OCI-LY7 (cell line): ENCODE data around the gene TMPRSS2.

ENCODE experiments used
- CTCF ChIP-seq: fragments of 200-600 bp; sonication (generic); conservative IDR thresholded peaks from 2 replicates; pipeline ENCODE4 v1.5.1; 2014; ENCODE audit warnings: mild to moderate bottlenecking, antibody characterized with exemption, low read length, moderate library complexity, mixed read lengths
- EZH2phosphoT487 ChIP-seq: fragments of 200-600 bp; sonication (generic); IDR thresholded peaks from 2 replicates; pipeline ENCODE4 v1.6.1; 2018; ENCODE audit warnings: low read depth, borderline replicate concordance, mild to moderate bottlenecking, mixed run types, antibody characterized with exemption, low read length, moderate library complexity, mixed read lengths

- TF ChIP-seq CTCF (no peak), EZH2phosphoT487 (no peak)
Observed at GRCh38 chr21:41458121-41458520, 49.8 kb downstream of the TMPRSS2 start.
